Left lung (tissue), 10 donors: ENCODE results near the gene REM1. TPM values are rescaled to one million over a fixed set of nuclear protein-coding genes. Genes with fewer than 3 reads are reported as not detected.

Experiments used
- ATAC-seq: fragments of 200-7000 bp; cut with Tn5 transposase; one replicate; pipeline ENCODE4 v1.9.1; 2020; ENCODE audit warnings: moderate library complexity
- DNase-seq, 4 donors: peaks; one replicate each; pipeline ENCODE4 v3.0.0-alpha.2; 2013 to 2020
- H3K27ac ChIP-seq, 2 donors: fragments of 200-600 bp; sonication (generic) in 1 of 2; one replicate each; pipeline versions ENCODE4 v1.5.0 to v1.8.0; 2020 to 2021
- H3K27me3 ChIP-seq, 2 donors: fragments of 200-600 bp; sonication (generic) in 1 of 2; one replicate each; pipeline versions ENCODE4 v1.5.0 to v1.8.0; 2020 to 2021
- H3K36me3 ChIP-seq, 2 donors: fragments of 200-600 bp; sonication (generic) in 1 of 2; one replicate each; pipeline versions ENCODE4 v1.5.0 to v1.8.0; 2020 to 2021
- H3K4me1 ChIP-seq, 2 donors: fragments of 200-600 bp; one replicate each; pipeline ENCODE4 v1.8.0; 2021
- H3K4me3 ChIP-seq, 2 donors: fragments of 200-600 bp; sonication (generic) in 1 of 2; one replicate each; pipeline versions ENCODE4 v1.5.0 to v1.8.0; 2020 to 2021; ENCODE audit warnings: mild to moderate bottlenecking in 1 of 2
- H3K9me3 ChIP-seq, 2 donors: fragments of 200-600 bp; sonication (generic) in 1 of 2; one replicate each; pipeline versions ENCODE4 v1.5.0 to v1.8.0; 2020 to 2021
- CTCF ChIP-seq, 2 donors: fragments of 200-600 bp; sonication (generic) in 1 of 2; IDR thresholded peaks; one replicate each; pipeline versions ENCODE4 v1.5.0 to v1.8.0; 2021; ENCODE audit warnings: antibody characterized with exemption in 2 of 2
- intact Hi-C, 2 donors: fragments of 100-400 bp; cut with DNase I; formaldehyde crosslinking; loops; one replicate each; pipeline versions ENCODE4 v1.11.2 to v1.14.2; 2022
- polyA plus RNA-seq, 6 donors: library from polyadenylated mRNA; unstranded; fragments of 120-200 nt; gene quantifications; one replicate each; pipeline ENCODE4 v1.2.1, GENCODE V29; 2013; ENCODE audit not compliant: insufficient read length in 6 of 6
- total RNA-seq, 2 donors: library from RNA; stranded (reverse); fragmentation: NEBNext Ultra II Directional; extraction: Animal tissue kit (Norgen Biotek cat#: 25700); gene quantifications; one replicate each; pipeline ENCODE4 v1.2.1, GENCODE V29; 2021
- donor health status: DM: no; HTN: yes; CAD: no.
- donor health status: DM: no; HTN: no; CAD: no.

Gene REM1
- total and polyA plus RNA-seq, 8 donors = 2.0 to 9.9 (median 7.3) TPM

DNA sequence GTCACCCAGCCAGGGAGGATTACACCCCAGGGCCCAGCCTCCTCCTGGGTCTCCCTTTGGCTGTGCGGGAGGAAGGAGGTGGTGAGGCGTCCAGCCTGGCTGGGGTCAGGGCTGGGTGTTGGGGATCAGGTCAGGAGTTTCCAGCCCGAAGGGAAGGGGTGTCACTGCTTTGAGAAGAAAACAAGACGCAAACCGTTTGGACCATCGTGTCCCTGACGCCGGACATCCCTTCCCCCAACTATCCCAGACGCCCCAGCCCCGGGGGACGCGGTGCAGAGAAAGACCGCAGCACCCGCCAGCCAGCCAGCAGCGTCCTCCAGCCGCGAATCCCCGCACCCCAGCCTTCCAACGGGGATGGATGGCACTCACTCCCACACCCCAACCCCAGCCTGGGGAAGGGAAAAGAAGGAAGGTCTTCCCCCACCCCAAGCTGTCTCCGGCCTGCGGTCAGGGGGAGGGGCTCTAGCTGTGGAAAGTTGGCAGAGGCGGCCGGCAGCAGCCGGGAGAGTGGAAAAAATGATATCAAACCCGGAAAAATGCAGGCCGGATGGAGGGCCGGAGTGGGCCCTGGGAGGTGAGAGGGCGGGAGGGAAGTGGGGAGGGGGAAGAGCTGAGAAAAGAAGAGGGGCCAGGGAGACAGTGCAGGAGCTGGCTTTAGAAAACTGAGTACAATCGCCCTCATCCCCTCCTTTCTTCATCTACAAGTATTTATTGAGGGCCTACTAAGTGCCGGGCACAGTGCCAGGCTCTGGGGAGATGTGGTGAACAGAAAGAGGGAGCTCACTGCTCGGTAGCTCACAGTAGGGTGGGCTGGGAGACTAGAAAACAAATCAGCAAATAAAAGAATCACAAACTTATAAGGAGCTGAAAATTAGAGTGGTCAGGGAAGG is 10.6 kb downstream of the REM1 start:
- TF ChIP-seq CTCF (IDR thresholded peaks at IDR 0.05) = no peak
- Histone ChIP-seq H3K4me1 (peaks cover 0 to 7% of the 10 kb centered on the region in 2 donors), H3K9me3 (no peaks in the 10 kb centered on the region), H3K4me3 (no peak overlapping the region), H3K27ac (peak overlapping the region; percentile 63 to 83), H3K36me3 (no peaks in the 10 kb centered on the region), H3K27me3 (peaks cover 0 to 40% of the 10 kb centered on the region in 2 donors)
- peak in 3 of 4 donors; percentile 70 to 95 (median 92) for DNase-seq
- peak; percentile 86 for ATAC-seq
- intact Hi-C loops = no loop called here

GRCh38 chr20:31488115-31488514 is 13.0 kb downstream of the REM1 start:
- no peak for DNase-seq
- no peak overlapping the region for H3K27ac ChIP-seq
- no peak for TF ChIP-seq CTCF (IDR thresholded peaks at IDR 0.05)
- no peaks in the 10 kb centered on the region for H3K36me3 ChIP-seq
- H3K9me3 ChIP-seq = no peaks in the 10 kb centered on the region
- ATAC-seq = no peak
- peaks cover 0 to 37% of the 10 kb centered on the region in 2 donors for H3K27me3 ChIP-seq
- no peak overlapping the region for H3K4me3 ChIP-seq
- intact Hi-C loops = no loop called here
- peaks cover 0 to 7% of the 10 kb centered on the region in 2 donors for H3K4me1 ChIP-seq

DNA sequence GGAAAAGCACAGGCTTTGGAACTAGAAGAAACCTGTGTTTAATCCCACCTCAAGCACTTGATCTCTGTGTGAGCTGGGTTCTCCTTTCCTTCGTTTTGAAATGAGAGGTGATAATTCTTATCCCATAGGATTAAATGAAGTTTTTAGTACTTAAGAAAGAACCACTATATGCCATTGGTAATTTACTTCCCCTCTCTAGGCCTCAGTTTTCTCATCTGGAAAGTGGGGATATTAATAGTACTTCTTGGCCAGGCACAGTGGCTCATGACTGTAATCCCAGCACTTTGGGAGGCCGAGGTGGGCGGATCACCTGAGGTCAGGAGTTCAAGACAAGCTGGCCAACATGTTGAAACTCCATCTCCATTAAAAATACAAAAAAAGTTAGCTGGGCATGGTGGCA is 14.1 kb downstream of the REM1 start:
- intact Hi-C loops = no loop called here
- Histone ChIP-seq H3K27me3 (peaks cover 0 to 28% of the 10 kb centered on the region in 2 donors), H3K4me1 (peaks cover 0 to 7% of the 10 kb centered on the region in 2 donors), H3K4me3 (no peak overlapping the region), H3K27ac (no peak overlapping the region), H3K36me3 (no peaks in the 10 kb centered on the region), H3K9me3 (no peaks in the 10 kb centered on the region)
- DNase-seq = no peak
- TF ChIP-seq CTCF (IDR thresholded peaks at IDR 0.05) = no peak
- ATAC-seq = no peak

DNA sequence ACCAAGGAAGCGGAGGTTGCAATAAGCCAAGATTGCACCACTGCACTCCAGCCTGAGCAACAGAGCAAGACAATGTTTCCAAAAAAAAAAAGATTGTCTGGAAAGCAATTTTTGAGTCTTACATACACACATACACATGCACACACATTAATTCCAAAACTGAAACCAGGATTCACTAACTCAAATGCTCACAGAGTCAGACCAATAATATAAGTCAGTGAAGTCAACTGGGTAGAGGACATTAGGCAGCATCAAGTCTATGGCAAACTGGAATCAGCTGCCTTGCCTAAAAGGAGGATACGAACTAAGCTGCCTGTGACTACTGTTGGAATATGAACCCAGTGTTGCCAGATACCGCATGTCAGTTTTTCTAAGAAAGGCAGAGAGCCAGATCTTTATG is 15.7 kb downstream of the REM1 start:
- no peak for TF ChIP-seq CTCF (IDR thresholded peaks at IDR 0.05)
- DNase-seq (no peak), ATAC-seq (no peak)
- Histone ChIP-seq H3K4me3 (no peak overlapping the region), H3K9me3 (no peaks in the 10 kb centered on the region), H3K27ac (no peak overlapping the region), H3K4me1 (peaks cover 0 to 3% of the 10 kb centered on the region in 2 donors), H3K27me3 (peaks cover 0 to 12% of the 10 kb centered on the region in 2 donors), H3K36me3 (no peaks in the 10 kb centered on the region)
- intact Hi-C loops = no loop called here

- intact Hi-C loops = no loop called here
- no peaks in the 10 kb centered on the region for H3K36me3 ChIP-seq
- DNase-seq (no peak), ATAC-seq (no peak)
- TF ChIP-seq CTCF (IDR thresholded peaks at IDR 0.05) = peak in 1 of 2 donors; percentile 23
- H3K4me1 ChIP-seq = peaks cover 0 to 5% of the 10 kb centered on the region in 2 donors
- no peak overlapping the region for H3K4me3 ChIP-seq
- no peaks in the 10 kb centered on the region for H3K9me3 ChIP-seq
- no peak overlapping the region for H3K27ac ChIP-seq
- peaks cover 0 to 8% of the 10 kb centered on the region in 2 donors for H3K27me3 ChIP-seq
Observed at GRCh38 chr20:31494131-31494530, 19.0 kb downstream of the REM1 start.
